HPDE6-E6E7 (cell line): ENCODE data around the gene MKRN2.

Experiments
- DNase-seq: peaks from one replicate; pipeline ENCODE4 v3.0.0; 2011; ENCODE audit warnings: missing footprints; ENCODE audit errors: extremely low spot score

Gene MKRN2

DNA sequence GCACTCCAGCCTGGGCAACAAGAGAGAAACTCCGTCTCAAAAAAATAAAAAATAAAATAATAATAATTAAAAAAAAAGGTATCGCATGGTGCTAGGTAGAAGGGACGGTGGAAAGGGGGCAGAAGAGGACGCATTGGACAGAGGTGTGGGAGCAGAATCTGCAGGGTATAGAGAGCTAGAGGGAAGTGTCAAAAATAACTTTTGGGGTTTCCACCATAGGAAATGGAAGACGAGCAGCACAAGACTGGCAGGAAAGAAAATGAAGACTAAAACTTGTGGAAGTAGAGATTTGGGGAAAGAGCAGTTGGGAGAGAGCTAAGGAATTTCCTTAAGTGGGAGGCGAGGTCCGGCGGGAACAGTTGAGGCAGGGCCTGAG is 585 bp upstream of the MKRN2 start:
- no peak for DNase-seq

DNA sequence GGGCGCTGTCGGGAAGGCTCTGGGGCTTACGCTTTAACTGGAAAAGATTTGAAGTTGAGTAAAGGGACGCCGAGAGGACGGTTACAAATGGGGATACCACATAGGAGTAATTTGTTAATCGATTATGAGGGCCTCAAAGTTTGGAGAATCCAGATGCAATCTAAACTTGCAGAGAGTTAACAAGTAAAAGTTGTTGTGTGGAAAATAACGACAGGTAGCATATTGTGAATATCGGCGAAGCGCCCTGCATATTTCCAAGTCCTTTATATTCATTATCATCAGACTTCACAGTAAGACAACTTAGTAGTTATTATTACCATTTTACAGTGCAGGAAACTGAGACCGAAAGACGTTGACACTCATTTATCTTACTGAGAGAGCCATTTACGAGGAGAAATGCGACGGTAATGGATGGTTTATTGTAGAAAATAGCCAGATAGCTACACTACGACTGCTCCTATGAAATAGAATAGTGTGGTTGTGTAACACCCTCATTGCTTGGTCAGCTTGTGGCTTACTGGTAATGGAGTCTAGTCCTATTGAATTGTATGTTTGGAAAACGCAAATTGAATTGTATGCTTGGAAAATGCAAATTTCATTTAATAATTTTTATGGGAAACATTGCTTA is 700 bp downstream of the MKRN2 start:
- no peak for DNase-seq

DNA sequence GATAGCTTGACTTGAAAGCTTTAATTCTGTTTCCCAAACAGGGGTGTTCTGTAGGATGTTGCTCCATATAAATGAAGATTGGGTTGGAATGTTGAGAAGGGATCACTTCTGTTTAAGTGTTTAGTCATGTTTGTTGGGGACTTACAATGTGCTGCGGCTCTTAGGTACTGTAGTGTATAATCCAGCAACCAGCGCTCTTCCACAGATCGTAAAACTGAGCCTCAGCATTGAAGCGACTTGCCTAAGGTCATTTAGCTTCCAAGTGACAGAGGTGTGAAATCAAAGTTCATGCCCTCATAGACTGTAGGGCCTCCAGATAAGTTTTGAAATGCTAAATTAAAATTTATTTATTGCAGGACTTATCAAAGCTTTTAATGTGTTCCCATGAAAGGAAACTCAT is 1.8 kb downstream of the MKRN2 start:
- no peak for DNase-seq

DNA sequence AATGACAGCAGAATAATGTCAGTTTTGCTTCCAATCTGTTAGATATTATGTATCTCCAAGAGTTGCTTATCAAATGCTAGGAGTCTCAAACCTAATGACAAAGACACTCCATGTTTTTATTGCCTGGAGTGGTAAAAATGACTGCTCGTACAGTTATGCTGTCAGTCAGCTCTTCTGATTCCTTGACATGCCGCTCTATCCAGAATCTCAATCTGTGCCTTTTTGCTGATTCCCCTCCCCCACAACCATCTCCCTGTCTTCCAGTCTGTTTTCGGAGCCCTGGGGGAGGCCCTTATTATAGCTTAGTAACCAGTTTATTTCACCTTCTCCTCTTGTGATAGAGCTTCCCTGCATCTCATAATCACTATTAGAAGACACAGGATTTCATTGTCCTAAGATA is 2.6 kb downstream of the MKRN2 start:
- no peak for DNase-seq

- no peak for DNase-seq
These were observed 3.8 kb downstream of the MKRN2 start for GRCh38 chr3:12560505-12561190.

GRCh38 chr3:12561397-12561796 is 4.5 kb downstream of the MKRN2 start:
- DNase-seq: no peak

- DNase-seq: no peak
These were observed 5.6 kb downstream of the MKRN2 start for GRCh38 chr3:12562451-12562850.

DNA sequence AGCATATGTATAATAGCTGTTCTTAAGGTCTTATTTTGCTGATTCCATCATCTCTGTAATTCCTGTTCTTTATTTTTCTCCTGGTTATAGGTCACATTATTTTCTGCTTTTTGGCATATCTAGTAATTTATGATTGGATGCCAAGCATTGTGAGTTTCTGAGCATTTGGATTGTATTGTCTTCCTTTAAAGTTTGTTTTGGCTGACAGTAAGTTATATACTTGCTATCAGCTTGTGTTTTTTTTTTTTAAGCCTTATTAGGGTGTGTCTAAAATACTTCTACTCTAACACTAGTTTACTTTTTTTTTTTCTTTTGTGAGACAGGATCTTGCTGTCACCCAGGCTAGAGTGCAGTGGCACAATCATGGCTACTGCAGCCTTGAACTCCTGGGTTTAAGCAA is 10.1 kb downstream of the MKRN2 start:
- DNase-seq: no peak

- DNase-seq: no peak
These were observed 11.9 kb downstream of the MKRN2 start for GRCh38 chr3:12568747-12569146.

GRCh38 chr3:12569836-12570235 is 12.9 kb downstream of the MKRN2 start:
- no peak for DNase-seq

DNA sequence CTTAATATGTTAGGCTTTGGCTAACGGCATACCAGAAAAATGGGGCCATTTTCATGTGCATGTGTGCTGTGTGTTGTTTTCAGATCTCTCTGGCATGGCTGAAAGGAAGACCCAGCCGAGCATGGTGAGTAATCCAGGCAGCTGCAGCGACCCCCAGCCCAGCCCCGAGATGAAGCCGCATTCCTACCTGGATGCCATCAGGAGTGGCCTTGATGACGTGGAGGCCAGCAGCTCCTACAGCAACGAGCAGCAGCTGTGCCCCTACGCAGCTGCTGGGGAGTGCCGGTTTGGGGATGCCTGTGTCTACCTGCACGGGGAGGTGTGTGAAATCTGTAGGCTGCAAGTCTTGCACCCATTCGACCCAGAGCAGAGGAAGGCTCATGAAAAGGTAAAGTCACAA is 15.1 kb downstream of the MKRN2 start:
- DNase-seq: no peak

DNA sequence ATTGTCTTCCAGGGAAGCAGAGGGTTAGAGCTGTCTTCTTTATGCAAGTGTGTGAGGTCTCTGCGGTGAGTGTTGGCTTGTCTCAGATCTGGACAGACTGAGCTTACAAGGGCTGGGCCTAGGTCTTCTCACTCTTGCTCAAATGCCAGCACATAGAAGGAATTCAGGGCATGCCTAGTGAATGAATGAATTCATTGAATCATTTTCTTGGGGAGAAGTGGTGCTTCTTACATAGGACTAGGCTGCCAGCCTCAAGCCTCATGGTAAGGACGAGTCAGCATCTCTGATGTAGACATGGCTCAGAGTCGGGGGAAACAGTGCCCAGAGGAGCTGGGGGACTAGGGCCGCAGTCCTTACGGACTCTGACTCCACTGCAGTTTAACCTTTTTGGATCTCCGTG is 17.2 kb downstream of the MKRN2 start:
- DNase-seq: no peak

DNA sequence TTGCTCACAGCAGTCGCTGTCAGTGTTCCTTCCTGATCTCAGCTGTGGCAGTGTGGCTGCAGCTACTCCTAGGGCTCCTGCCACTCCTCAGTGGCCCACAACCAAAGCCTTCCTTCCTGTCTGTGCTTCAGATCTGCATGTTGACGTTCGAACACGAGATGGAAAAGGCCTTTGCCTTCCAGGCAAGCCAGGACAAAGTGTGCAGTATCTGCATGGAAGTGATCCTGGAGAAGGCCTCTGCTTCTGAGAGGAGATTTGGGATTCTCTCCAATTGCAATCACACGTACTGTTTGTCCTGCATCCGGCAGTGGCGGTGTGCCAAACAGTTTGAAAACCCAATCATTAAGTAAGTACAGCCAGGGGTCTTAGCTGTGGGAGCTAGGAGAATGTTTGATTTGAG is 17.8 kb downstream of the MKRN2 start:
- no peak for DNase-seq

GRCh38 chr3:12577379-12577778 is 20.5 kb downstream of the MKRN2 start:
- no peak for DNase-seq

DNA sequence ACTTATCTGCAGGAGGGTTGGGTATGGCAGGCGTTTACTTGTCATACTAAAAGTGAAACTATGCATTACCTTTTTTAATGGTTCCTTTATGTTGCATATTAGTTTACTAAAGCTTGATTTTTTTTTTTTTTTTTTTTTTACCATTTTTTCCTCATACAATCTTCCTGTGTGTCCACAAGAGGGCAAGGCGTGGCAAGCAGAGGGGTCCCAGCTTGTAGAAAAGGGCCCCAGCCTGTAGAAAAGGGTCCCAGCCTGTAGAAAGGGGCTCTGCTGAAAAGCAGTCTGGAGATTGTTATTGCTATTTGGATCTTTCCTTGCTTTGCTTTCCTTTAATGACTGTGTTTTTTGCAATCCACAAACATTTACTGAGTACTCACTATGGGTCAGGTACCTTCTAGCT is 21.9 kb downstream of the MKRN2 start:
- no peak for DNase-seq

DNA sequence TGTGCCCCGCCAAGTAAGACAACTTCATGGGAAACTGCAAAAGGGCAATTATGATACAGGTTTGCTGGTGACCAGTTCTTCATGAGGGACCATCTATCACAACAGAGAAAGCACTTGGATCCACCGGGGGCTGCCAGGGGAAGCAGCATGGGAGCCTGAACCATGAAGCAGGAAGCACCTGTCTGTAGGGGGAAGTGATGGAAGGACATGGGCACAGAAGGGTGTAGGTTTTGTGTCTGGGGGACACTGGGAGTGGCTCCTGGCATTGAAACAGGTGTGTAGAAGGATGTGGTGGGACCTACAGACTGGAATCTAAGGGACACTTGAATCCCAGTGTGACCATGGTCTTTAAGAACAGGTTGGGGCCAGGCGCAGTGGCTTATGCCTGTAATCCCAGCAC is 22.6 kb downstream of the MKRN2 start:
- DNase-seq: no peak

DNA sequence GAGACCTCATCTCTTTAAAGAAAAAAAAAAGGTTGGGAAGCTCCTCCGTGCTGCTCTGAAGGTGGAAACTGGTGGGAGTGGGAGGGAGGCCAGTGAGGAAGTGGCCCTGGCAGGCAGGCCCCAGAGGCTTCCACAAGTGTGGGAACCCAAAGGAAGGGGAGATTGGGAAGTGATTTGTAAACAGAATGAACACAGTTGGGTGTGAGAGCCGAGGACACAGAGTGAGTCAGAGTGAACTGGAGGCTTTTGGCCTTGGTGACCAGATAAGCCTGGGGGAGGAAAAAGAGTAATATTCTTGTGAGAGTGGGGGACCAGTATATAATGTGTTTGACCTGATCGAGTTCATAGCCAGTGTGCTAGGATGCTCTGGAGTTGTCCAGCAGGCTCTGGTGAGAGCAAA is 23.0 kb downstream of the MKRN2 start:
- DNase-seq: no peak

GRCh38 chr3:12582730-12583129 is 25.8 kb downstream of the MKRN2 start:
- DNase-seq: no peak

DNA sequence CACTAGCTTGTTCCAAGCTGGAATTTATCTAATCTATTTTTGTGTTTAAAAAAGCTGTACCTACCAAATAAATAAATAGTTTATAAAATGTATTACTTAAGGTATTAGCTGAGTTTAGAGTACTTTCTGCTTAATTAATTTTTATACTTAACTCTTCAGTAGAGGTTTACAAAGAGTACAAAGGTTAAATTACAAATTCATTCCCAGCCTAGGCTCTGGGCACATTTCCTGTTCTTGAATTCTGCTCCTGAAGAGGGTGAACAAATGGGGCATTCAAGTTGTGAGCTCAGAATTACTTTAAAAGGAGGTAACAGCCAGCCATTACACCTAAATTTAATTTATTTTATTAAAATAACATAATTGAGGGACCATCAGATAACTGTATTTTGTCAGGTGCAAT is 26.4 kb downstream of the MKRN2 start:
- DNase-seq: no peak

DNA sequence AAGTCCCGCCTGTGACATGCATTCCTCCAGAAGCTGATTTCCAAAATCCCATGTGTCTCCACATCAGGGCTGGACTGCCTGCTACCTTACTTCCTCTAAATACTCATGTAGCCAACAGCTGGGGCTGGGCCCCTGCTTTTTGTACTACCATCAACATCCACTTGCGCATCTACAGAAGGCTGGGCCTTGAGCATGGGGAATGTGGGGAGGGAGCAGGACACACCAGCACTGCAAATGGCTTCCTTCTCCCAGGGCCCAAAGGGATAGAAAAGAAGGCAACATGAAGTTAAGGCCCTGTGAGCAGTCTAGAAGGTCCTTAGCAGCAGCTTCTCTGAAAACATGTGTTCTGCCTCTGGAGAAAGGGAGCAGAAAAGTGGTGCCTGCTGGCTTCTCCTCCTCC is 27.2 kb downstream of the MKRN2 start:
- DNase-seq: no peak

DNA sequence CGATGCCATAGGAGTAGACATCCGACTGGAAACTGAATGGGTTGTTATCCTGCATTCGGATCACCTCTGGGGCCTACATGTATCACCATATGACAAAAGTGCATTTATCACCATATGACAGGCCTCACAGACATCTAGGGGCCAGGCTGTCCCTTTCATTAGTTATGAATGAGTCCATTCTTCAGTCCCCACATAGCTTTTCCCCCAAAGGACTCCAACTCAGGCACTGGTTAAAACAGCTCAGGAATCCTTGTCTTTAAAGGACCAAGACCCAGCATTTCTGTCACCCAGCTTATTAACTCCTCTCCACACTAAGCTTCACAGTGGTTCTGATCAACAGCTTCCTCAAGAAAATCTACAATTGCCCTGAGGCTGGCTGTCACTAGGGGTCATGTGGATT is 28.3 kb downstream of the MKRN2 start:
- no peak for DNase-seq

DNA sequence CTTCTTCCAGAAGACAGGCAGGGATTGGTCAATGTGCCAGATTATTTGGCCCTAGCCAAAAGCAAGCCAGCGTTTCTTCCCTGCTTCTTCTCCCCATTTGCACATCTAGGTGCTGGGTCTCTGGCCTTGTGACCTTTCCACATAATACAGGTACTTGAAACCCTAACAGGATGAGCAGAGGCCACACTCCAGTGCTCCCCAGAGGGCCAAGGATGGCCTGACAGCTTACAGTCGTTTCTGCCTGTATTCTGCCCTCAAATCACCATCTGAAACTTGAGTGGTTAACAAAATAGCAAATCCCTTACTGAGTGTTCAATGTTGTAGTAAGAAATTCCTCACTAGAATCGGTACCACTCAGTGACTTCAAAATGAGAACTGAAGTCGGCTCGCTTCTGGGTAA is 29.1 kb downstream of the MKRN2 start:
- DNase-seq: no peak

- DNase-seq: no peak
These were observed 29.5 kb downstream of the MKRN2 start for GRCh38 chr3:12586403-12586802.
